ENCODE measurements around the gene AFF3. TPM values are rescaled to one million over a fixed set of nuclear protein-coding genes. Genes with fewer than 3 reads are reported as not detected.

The AFF3 gene
- polyA plus RNA-seq, 1 donor (not counting 4 experiments of a cell fraction or from before 2014, with no cell fraction given): not detected

- Histone ChIP-seq H3K36me3 (ENCODE audit: control insufficient read depth in 2 of 2, extremely low read depth in 1 of 2, insufficient read depth in 2 of 2, low read length in 2 of 2) (no peaks in the 10 kb centered on the region), H3K9me1 (ENCODE audit: control insufficient read depth, extremely low read depth, insufficient read depth, low read length) (no peaks in the 10 kb centered on the region), H3K9ac (ENCODE audit: control insufficient read depth, extremely low read depth, insufficient read depth, low read length) (no peak overlapping the region), H3K4me3 (ENCODE audit: control insufficient read depth in 2 of 3, extremely low read depth in 1 of 3, insufficient read depth in 2 of 3, low read depth in 1 of 3, low read length in 3 of 3) (no peak overlapping the region), H2AFZ (ENCODE audit: control insufficient read depth, low read length) (no peak overlapping the region), H3K4me2 (ENCODE audit: control insufficient read depth, extremely low read depth, insufficient read depth, low read depth, low read length) (no peak overlapping the region), H3K9me3 (ENCODE audit: control insufficient read depth, low read depth, low read length) (no peaks in the 10 kb centered on the region), H3K27me3 (ENCODE audit: control insufficient read depth, extremely low read depth, insufficient read depth, low read length) (peaks cover 11% of the 10 kb centered on the region), H3K79me2 (ENCODE audit: control insufficient read depth, insufficient read depth, low read length) (no peaks in the 10 kb centered on the region), H3K27ac (ENCODE audit: control insufficient read depth, insufficient read depth, low read length) (no peak overlapping the region), H3K4me1 (ENCODE audit: control insufficient read depth, extremely low read depth, insufficient read depth, low read length) (no peaks in the 10 kb centered on the region), H4K20me1 (ENCODE audit: control insufficient read depth, extremely low read depth, insufficient read depth, low read length) (no peaks in the 10 kb centered on the region)
- dilution Hi-C loops (cut with MboI; ENCODE audit: extremely low pct_ligation_motif_present, low sequenced_read_pairs): no loop called here
- no peak for FAIRE-seq
- DNase-seq (ENCODE audit: low read depth, low spot score): no peak
- no peak for TF ChIP-seq EZH2 (IDR thresholded peaks at IDR 0.05; ENCODE audit: low read length)
- TF ChIP-seq, protein P1, sequence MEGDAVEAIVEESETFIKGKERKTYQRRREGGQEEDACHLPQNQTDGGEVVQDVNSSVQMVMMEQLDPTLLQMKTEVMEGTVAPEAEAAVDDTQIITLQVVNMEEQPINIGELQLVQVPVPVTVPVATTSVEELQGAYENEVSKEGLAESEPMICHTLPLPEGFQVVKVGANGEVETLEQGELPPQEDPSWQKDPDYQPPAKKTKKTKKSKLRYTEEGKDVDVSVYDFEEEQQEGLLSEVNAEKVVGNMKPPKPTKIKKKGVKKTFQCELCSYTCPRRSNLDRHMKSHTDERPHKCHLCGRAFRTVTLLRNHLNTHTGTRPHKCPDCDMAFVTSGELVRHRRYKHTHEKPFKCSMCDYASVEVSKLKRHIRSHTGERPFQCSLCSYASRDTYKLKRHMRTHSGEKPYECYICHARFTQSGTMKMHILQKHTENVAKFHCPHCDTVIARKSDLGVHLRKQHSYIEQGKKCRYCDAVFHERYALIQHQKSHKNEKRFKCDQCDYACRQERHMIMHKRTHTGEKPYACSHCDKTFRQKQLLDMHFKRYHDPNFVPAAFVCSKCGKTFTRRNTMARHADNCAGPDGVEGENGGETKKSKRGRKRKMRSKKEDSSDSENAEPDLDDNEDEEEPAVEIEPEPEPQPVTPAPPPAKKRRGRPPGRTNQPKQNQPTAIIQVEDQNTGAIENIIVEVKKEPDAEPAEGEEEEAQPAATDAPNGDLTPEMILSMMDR (optimal IDR thresholded peaks at IDR 0.05 in 1 of 3, IDR thresholded peaks at IDR 0.05 in 1 of 3, conservative IDR thresholded peaks at IDR 0.05 in 1 of 3; ENCODE audit: extremely low read depth in 1 of 3, insufficient read depth in 2 of 3, low read length in 3 of 3): no peak
These were observed 568.6 kb downstream of the AFF3 start for GRCh38 chr2:99573634-99574251.

DNA sequence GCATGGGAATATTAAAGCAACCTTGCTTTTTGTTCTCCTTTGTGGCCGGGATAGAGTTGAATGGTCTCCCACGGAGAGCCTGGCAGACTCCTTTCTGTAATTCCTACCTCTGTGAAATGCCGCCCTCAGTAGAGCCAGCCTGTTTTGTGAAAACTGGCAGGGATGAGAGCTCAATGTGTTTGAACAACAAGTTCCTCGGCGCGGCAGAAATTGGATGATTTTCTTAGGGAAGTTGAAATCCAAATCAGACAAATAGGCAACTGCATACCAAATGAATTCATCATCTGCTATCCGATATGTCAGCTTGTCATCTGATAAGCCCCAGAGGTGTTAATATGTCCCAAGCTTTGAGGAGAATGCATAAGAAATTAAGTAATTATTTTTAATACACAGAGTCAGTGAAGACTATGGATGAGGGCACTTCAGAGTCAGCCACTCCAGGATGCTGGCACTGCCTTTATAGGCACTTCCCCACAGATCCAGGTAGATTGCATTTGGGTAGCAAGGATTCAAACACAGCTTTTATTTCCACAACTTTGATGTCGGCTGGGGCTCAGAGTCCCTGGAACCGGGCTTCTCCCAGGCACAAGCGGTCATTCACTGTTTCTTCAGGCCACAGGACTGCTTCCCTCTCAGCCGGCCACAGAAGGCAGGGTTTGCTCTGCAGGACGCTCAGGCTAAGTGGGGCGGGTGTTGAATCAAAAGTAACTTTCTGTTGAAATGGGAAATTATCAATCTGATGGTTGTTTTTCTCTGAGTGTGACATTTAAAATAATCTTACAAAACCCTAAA lies 569.8 kb downstream of the AFF3 start:
- dilution Hi-C loops (cut with MboI; ENCODE audit: extremely low pct_ligation_motif_present, low sequenced_read_pairs): no loop called here
- Histone ChIP-seq H3K27me3 (ENCODE audit: control insufficient read depth, extremely low read depth, insufficient read depth, low read length) (peaks cover 11% of the 10 kb centered on the region), H2AFZ (ENCODE audit: control insufficient read depth, low read length) (no peak overlapping the region), H3K79me2 (ENCODE audit: control insufficient read depth, insufficient read depth, low read length) (no peaks in the 10 kb centered on the region), H3K4me2 (ENCODE audit: control insufficient read depth, extremely low read depth, insufficient read depth, low read depth, low read length) (no peak overlapping the region), H3K4me3 (ENCODE audit: control insufficient read depth in 2 of 3, extremely low read depth in 1 of 3, insufficient read depth in 2 of 3, low read depth in 1 of 3, low read length in 3 of 3) (no peak overlapping the region), H3K9me3 (ENCODE audit: control insufficient read depth, low read depth, low read length) (no peaks in the 10 kb centered on the region), H4K20me1 (ENCODE audit: control insufficient read depth, extremely low read depth, insufficient read depth, low read length) (no peaks in the 10 kb centered on the region), H3K9ac (ENCODE audit: control insufficient read depth, extremely low read depth, insufficient read depth, low read length) (no peak overlapping the region), H3K36me3 (ENCODE audit: control insufficient read depth in 2 of 2, extremely low read depth in 1 of 2, insufficient read depth in 2 of 2, low read length in 2 of 2) (no peaks in the 10 kb centered on the region), H3K4me1 (ENCODE audit: control insufficient read depth, extremely low read depth, insufficient read depth, low read length) (no peaks in the 10 kb centered on the region), H3K9me1 (ENCODE audit: control insufficient read depth, extremely low read depth, insufficient read depth, low read length) (no peaks in the 10 kb centered on the region), H3K27ac (ENCODE audit: control insufficient read depth, insufficient read depth, low read length) (no peak overlapping the region)
- FAIRE-seq (no peak), DNase-seq (ENCODE audit: low read depth, low spot score) (no peak)
- TF ChIP-seq EZH2 (IDR thresholded peaks at IDR 0.05; ENCODE audit: low read length): no peak
- TF ChIP-seq, protein P1 (optimal IDR thresholded peaks at IDR 0.05 in 1 of 3, IDR thresholded peaks at IDR 0.05 in 1 of 3, conservative IDR thresholded peaks at IDR 0.05 in 1 of 3; ENCODE audit: extremely low read depth in 1 of 3, insufficient read depth in 2 of 3, low read length in 3 of 3): no peak

Measured in keratinocyte (primary cell).